ENCODE data around the gene CXCL11.

Gene CXCL11

GRCh38 chr4:76058302-76058701 lies 22.4 kb upstream of the CXCL11 start:
- no peak for TF ChIP-seq REST (IDR thresholded peaks at IDR 0.05; ENCODE audit: low read depth)
- TF ChIP-seq TAF1 (IDR thresholded peaks at IDR 0.05; ENCODE audit: low read depth), result no peak
- TF ChIP-seq USF1 (IDR thresholded peaks at IDR 0.05), result no peak
- no peak for TF ChIP-seq RAD21 (IDR thresholded peaks at IDR 0.05; ENCODE audit: low read depth)
- TF ChIP-seq ZBTB7A (IDR thresholded peaks at IDR 0.05; ENCODE audit: low read depth), result no peak
- TF ChIP-seq CEBPB (IDR thresholded peaks at IDR 0.05), result no peak
- TF ChIP-seq YY1 (IDR thresholded peaks at IDR 0.05; ENCODE audit: low read depth), result no peak
- no peak for TF ChIP-seq MAX (IDR thresholded peaks at IDR 0.05)
- no peak for TF ChIP-seq TCF12 (IDR thresholded peaks at IDR 0.05; ENCODE audit: low read depth)
- no peak for TF ChIP-seq NFIC (IDR thresholded peaks at IDR 0.05)
- no peak for TF ChIP-seq TEAD4 (IDR thresholded peaks at IDR 0.05)
- no peak for TF ChIP-seq EGR1 (IDR thresholded peaks at IDR 0.05)

GRCh38 chr4:76055421-76055820 lies 19.6 kb upstream of the CXCL11 start:
- no peak for TF ChIP-seq NFIC (IDR thresholded peaks at IDR 0.05)
- no peak for TF ChIP-seq CREB1 (IDR thresholded peaks at IDR 0.05; ENCODE audit: low read depth)
- TF ChIP-seq FOXM1 (IDR thresholded peaks at IDR 0.05; ENCODE audit: borderline replicate concordance, low read depth), result no peak
- no peak for TF ChIP-seq ZBTB7A (IDR thresholded peaks at IDR 0.05; ENCODE audit: low read depth)
- TF ChIP-seq REST (IDR thresholded peaks at IDR 0.05; ENCODE audit: low read depth), result no peak
- TF ChIP-seq USF1 (IDR thresholded peaks at IDR 0.05), result no peak
- no peak for TF ChIP-seq YY1 (IDR thresholded peaks at IDR 0.05; ENCODE audit: low read depth)
- no peak for TF ChIP-seq TEAD4 (IDR thresholded peaks at IDR 0.05)

GRCh38 chr4:76055016-76055415 lies 19.1 kb upstream of the CXCL11 start:
- no peak for TF ChIP-seq NFIC (IDR thresholded peaks at IDR 0.05)
- no peak for TF ChIP-seq TAF1 (IDR thresholded peaks at IDR 0.05; ENCODE audit: low read depth)
- TF ChIP-seq TEAD4 (IDR thresholded peaks at IDR 0.05), result no peak

- TF ChIP-seq CEBPB (IDR thresholded peaks at IDR 0.05), result no peak
- TF ChIP-seq REST (IDR thresholded peaks at IDR 0.05; ENCODE audit: low read depth), result no peak
- no peak for TF ChIP-seq TEAD4 (IDR thresholded peaks at IDR 0.05)
- no peak for TF ChIP-seq MAX (IDR thresholded peaks at IDR 0.05)
- no peak for TF ChIP-seq USF1 (IDR thresholded peaks at IDR 0.05)
- TF ChIP-seq CREB1 (IDR thresholded peaks at IDR 0.05; ENCODE audit: low read depth), result no peak
- TF ChIP-seq EP300 (IDR thresholded peaks at IDR 0.05; ENCODE audit: borderline replicate concordance), result no peak
- no peak for TF ChIP-seq TAF1 (IDR thresholded peaks at IDR 0.05; ENCODE audit: low read depth)
- TF ChIP-seq NFIC (IDR thresholded peaks at IDR 0.05), result no peak
- TF ChIP-seq TCF12 (IDR thresholded peaks at IDR 0.05; ENCODE audit: low read depth), result no peak
Observed at GRCh38 chr4:76053730-76054129, 17.9 kb upstream of the CXCL11 start.

GRCh38 chr4:76036855-76037254 lies 985 bp upstream of the CXCL11 start:
- TF ChIP-seq ZBTB7A (IDR thresholded peaks at IDR 0.05; ENCODE audit: low read depth), result no peak
- no peak for TF ChIP-seq CEBPB (IDR thresholded peaks at IDR 0.05)
- no peak for TF ChIP-seq RAD21 (IDR thresholded peaks at IDR 0.05; ENCODE audit: low read depth)
- TF ChIP-seq TEAD4 (IDR thresholded peaks at IDR 0.05), result no peak
- no peak for TF ChIP-seq CREB1 (IDR thresholded peaks at IDR 0.05; ENCODE audit: low read depth)
- no peak for TF ChIP-seq USF1 (IDR thresholded peaks at IDR 0.05)
- no peak for TF ChIP-seq TAF1 (IDR thresholded peaks at IDR 0.05; ENCODE audit: low read depth)
- TF ChIP-seq NFIC (IDR thresholded peaks at IDR 0.05), result no peak
- no peak for TF ChIP-seq EGR1 (IDR thresholded peaks at IDR 0.05)
- TF ChIP-seq TCF12 (IDR thresholded peaks at IDR 0.05; ENCODE audit: low read depth), result no peak
- no peak for TF ChIP-seq EP300 (IDR thresholded peaks at IDR 0.05; ENCODE audit: borderline replicate concordance)
- TF ChIP-seq YY1 (IDR thresholded peaks at IDR 0.05; ENCODE audit: low read depth), result no peak
- TF ChIP-seq REST (IDR thresholded peaks at IDR 0.05; ENCODE audit: low read depth), result no peak
- TF ChIP-seq FOXM1 (IDR thresholded peaks at IDR 0.05; ENCODE audit: borderline replicate concordance, low read depth), result no peak
- TF ChIP-seq MAX (IDR thresholded peaks at IDR 0.05), result no peak

Measured in Ishikawa (cell line).